ENCODE results near the gene PRAMEF13. TPM values are rescaled to one million over a fixed set of nuclear protein-coding genes. Genes with fewer than 3 reads are reported as not detected.
"Not testable (repeated sequence)": the region's sequence is repeated elsewhere in the genome, so short reads cannot be mapped to it uniquely, and the experiment has no call there.

PRAMEF13 gene
- total and polyA plus RNA-seq, 2 of the 8 experiments (the other 6 are each of a cell fraction or from before 2014, with no cell fraction given): not detected

DNA sequence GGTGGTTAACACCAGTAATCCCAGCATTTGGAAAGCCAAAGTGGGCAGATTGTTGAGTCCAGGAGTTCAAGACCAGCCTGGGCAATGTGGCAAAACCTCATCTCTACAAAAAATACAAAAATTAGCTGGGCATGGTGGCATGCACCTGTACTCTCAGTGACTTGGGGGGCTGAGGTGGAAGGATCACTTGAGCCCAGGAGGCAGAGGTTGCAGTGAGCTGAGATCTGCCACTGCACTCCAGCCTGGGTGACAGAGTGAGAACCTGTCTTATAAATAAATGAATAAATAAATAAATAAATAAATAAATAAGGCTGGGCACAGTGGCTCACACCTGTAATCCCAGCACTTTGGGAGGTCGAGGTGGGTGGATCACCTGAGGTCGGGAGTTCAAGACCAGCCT, 30.8 kb upstream of the PRAMEF13 start:
- H2BK120ac ChIP-seq (replicated peaks; ENCODE audit: low read depth, low read length); H3K4me2 ChIP-seq (ENCODE audit: insufficient read depth in 1 of 2, low read depth in 2 of 2, low read length in 2 of 2); CTCF ChIA-PET (ENCODE audit: partially characterized antibody); H3K14ac ChIP-seq (ENCODE audit: insufficient read length); H3K4me1 ChIP-seq (replicated peaks in 1 of 4; ENCODE audit: control insufficient read depth in 3 of 4, insufficient read depth in 4 of 4, low read length in 3 of 4); H3K4ac ChIP-seq (replicated peaks; ENCODE audit: insufficient read length, low read depth, low read length); H3K9ac ChIP-seq (replicated peaks in 1 of 4; ENCODE audit: extremely low read depth in 1 of 4, low read depth in 3 of 4, low read length in 3 of 4); DNase-seq (ENCODE audit: low read depth in 1 of 2, low spot score in 2 of 2); H3K18ac ChIP-seq (ENCODE audit: extremely low read depth, low read length); H2AFZ ChIP-seq (ENCODE audit: low read length); H3K23me2 ChIP-seq (ENCODE audit: low read depth, low read length); H4K20me1 ChIP-seq (replicated peaks in 1 of 2; ENCODE audit: control insufficient read depth in 1 of 2, insufficient read depth in 2 of 2, low read length in 2 of 2); FAIRE-seq; H2BK20ac ChIP-seq (ENCODE audit: low read length); H2AK5ac ChIP-seq (ENCODE audit: low read depth, low read length); H3K4me3 ChIP-seq (ENCODE audit: extremely low read depth in 1 of 4, insufficient read depth in 2 of 4, low read depth in 3 of 4, low read length in 4 of 4); H3K56ac ChIP-seq (replicated peaks; ENCODE audit: insufficient read length, low read depth, low read length); H2BK12ac ChIP-seq (ENCODE audit: low read depth, low read length); H4K5ac ChIP-seq (ENCODE audit: insufficient read length, low read depth, low read length); POLR2A ChIA-PET (ENCODE audit: partially characterized antibody); H3K36me3 ChIP-seq (ENCODE audit: control insufficient read depth in 2 of 4, insufficient read depth in 4 of 4, low read length in 3 of 4); H3K79me2 ChIP-seq (ENCODE audit: control insufficient read depth in 1 of 2, insufficient read depth in 2 of 2, low read length in 2 of 2); H2BK5ac ChIP-seq (ENCODE audit: low read depth, low read length); H3K23ac ChIP-seq (ENCODE audit: insufficient read length); H4K8ac ChIP-seq (ENCODE audit: extremely low read depth, insufficient read depth, low read length); H3K79me1 ChIP-seq (ENCODE audit: low read depth, low read length); H3K27ac ChIP-seq (ENCODE audit: low read depth, low read length); H4K91ac ChIP-seq (replicated peaks; ENCODE audit: insufficient read length, low read length); H3K27me3 ChIP-seq (replicated peaks in 1 of 4; ENCODE audit: control insufficient read depth in 3 of 4, extremely low read depth in 1 of 4, insufficient read depth in 3 of 4, low read length in 3 of 4); H2BK15ac ChIP-seq (ENCODE audit: low read length): not testable (repeated sequence)
- peaks cover 55 to 75% of the 10 kb centered on the region in 2 experiments for H3K9me3 ChIP-seq (ENCODE audit: insufficient read depth in 2 of 2, low read depth in 1 of 2, low read length in 1 of 2)
- 63% methylated on average over 2 of the region's 2 CpGs; no CpG with 5 or more reads in 1 of the 2 experiments for WGBS, 2 experiments (ENCODE audit: extremely low coverage in 1 of 2, insufficient coverage in 1 of 2, insufficient read length in 1 of 2, insufficient replicate concordance in 2 of 2, low coverage in 1 of 2, low lambda C conversion rate in 2 of 2, missing lambda C conversion rate in 1 of 2)

DNA sequence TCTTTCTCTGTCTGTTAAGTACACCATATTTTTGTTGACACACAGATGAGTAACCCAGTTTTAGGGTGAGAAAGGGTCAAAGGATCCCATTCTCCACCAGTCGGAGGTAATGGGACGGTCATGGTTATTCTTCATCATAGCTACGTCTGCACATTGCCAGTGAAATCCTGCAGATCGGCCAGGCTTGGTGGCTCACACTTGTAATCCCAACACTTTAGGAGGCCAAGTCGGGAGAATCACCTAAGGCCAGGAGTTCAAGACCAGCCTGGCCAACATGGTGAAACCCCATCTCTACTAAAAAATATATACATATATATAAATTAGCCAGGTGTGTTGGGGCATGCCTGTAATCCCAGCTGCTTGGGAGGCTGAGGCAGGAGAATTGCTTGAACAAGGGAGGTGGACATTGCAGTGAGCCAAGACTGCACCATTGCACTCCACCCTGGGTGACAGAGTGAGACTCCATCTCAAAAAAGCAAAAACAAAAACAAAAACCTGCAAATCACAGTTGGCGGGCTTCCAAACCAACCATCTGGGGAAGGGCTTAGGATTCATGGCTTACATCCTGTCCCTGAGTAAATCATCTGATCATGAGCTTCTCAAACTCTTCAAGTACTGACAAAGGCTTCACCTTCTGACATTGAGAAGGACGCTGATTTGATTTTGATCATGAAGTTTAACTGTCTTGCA, 30.0 kb upstream of the PRAMEF13 start:
- H3K79me2 ChIP-seq (ENCODE audit: control insufficient read depth in 1 of 2, insufficient read depth in 2 of 2, low read length in 2 of 2); H3K4ac ChIP-seq (replicated peaks; ENCODE audit: insufficient read length, low read depth, low read length); H3K23ac ChIP-seq (ENCODE audit: insufficient read length); H3K4me1 ChIP-seq (replicated peaks in 1 of 4; ENCODE audit: control insufficient read depth in 3 of 4, insufficient read depth in 4 of 4, low read length in 3 of 4); H2AFZ ChIP-seq (ENCODE audit: low read length); H4K20me1 ChIP-seq (replicated peaks in 1 of 2; ENCODE audit: control insufficient read depth in 1 of 2, insufficient read depth in 2 of 2, low read length in 2 of 2); H4K91ac ChIP-seq (replicated peaks; ENCODE audit: insufficient read length, low read length); H2AK5ac ChIP-seq (ENCODE audit: low read depth, low read length); H3K14ac ChIP-seq (ENCODE audit: insufficient read length); H2BK20ac ChIP-seq (ENCODE audit: low read length); H2BK15ac ChIP-seq (ENCODE audit: low read length); H3K27me3 ChIP-seq (replicated peaks in 1 of 4; ENCODE audit: control insufficient read depth in 3 of 4, extremely low read depth in 1 of 4, insufficient read depth in 3 of 4, low read length in 3 of 4); H3K4me3 ChIP-seq (ENCODE audit: extremely low read depth in 1 of 4, insufficient read depth in 2 of 4, low read depth in 3 of 4, low read length in 4 of 4); H2BK5ac ChIP-seq (ENCODE audit: low read depth, low read length); H2BK120ac ChIP-seq (replicated peaks; ENCODE audit: low read depth, low read length); H4K5ac ChIP-seq (ENCODE audit: insufficient read length, low read depth, low read length); H3K18ac ChIP-seq (ENCODE audit: extremely low read depth, low read length); H3K36me3 ChIP-seq (ENCODE audit: control insufficient read depth in 2 of 4, insufficient read depth in 4 of 4, low read length in 3 of 4); DNase-seq (ENCODE audit: low read depth in 1 of 2, low spot score in 2 of 2); H3K9ac ChIP-seq (replicated peaks in 1 of 4; ENCODE audit: extremely low read depth in 1 of 4, low read depth in 3 of 4, low read length in 3 of 4); H4K8ac ChIP-seq (ENCODE audit: extremely low read depth, insufficient read depth, low read length); H3K27ac ChIP-seq (ENCODE audit: low read depth, low read length); H3K56ac ChIP-seq (replicated peaks; ENCODE audit: insufficient read length, low read depth, low read length); CTCF ChIA-PET (ENCODE audit: partially characterized antibody); POLR2A ChIA-PET (ENCODE audit: partially characterized antibody); H3K79me1 ChIP-seq (ENCODE audit: low read depth, low read length); FAIRE-seq; H3K4me2 ChIP-seq (ENCODE audit: insufficient read depth in 1 of 2, low read depth in 2 of 2, low read length in 2 of 2); H3K23me2 ChIP-seq (ENCODE audit: low read depth, low read length); H2BK12ac ChIP-seq (ENCODE audit: low read depth, low read length): not testable (repeated sequence)
- H3K9me3 ChIP-seq (ENCODE audit: insufficient read depth in 2 of 2, low read depth in 1 of 2, low read length in 1 of 2): peaks cover 59 to 76% of the 10 kb centered on the region in 2 experiments
- WGBS, 2 experiments (ENCODE audit: extremely low coverage in 1 of 2, insufficient coverage in 1 of 2, insufficient read length in 1 of 2, insufficient replicate concordance in 2 of 2, low coverage in 1 of 2, low lambda C conversion rate in 2 of 2, missing lambda C conversion rate in 1 of 2): 72% methylated on average over 7 of the region's 7 CpGs; no CpG with 5 or more reads in 1 of the 2 experiments

Measured in H1 (cell line).